HG02973 (cell line): Measurements from ENCODE around the gene SPDL1.

Experiments used
- ATAC-seq: cut with Tn5 transposase; IDR thresholded peaks from one replicate; pipeline ENCODE4 v1.9.1; 2021; ENCODE audit warnings: moderate library complexity; ENCODE audit not compliant: unreplicated experiment

Gene SPDL1

GRCh38 chr5:169627551-169627950, 44.0 kb downstream of the SPDL1 start:
- ATAC-seq: no peak

- no peak for ATAC-seq
These were observed 45.3 kb downstream of the SPDL1 start for GRCh38 chr5:169628892-169629291.

GRCh38 chr5:169629847-169630548, 46.4 kb downstream of the SPDL1 start:
- ATAC-seq: no peak

GRCh38 chr5:169631360-169631759, 47.8 kb downstream of the SPDL1 start:
- ATAC-seq: no peak

GRCh38 chr5:169632946-169633345, 49.4 kb downstream of the SPDL1 start:
- no peak for ATAC-seq

- ATAC-seq: no peak
These were observed 51.0 kb downstream of the SPDL1 start for GRCh38 chr5:169634606-169635005.

- no peak for ATAC-seq
These were observed 52.4 kb downstream of the SPDL1 start for GRCh38 chr5:169635936-169636335.

GRCh38 chr5:169636477-169637084, 53.0 kb downstream of the SPDL1 start:
- ATAC-seq: no peak

GRCh38 chr5:169637085-169637548, 53.5 kb downstream of the SPDL1 start, which contains the start of gene DOCK2:
Gene DOCK2, plus strand, starts transcription at chr5:169637275. Its CDS starts 52 bp downstream, at chr5:169637327.
- ATAC-seq: peak; percentile 90

GRCh38 chr5:169637549-169638121, 54.1 kb downstream of the SPDL1 start:
- ATAC-seq: peak; percentile 62

GRCh38 chr5:169641253-169641652, 57.7 kb downstream of the SPDL1 start:
- no peak for ATAC-seq

- peak; percentile 42 for ATAC-seq
These were observed 63.3 kb downstream of the SPDL1 start for GRCh38 chr5:169646856-169647255.

- peak; percentile 41 for ATAC-seq
These were observed 64.0 kb downstream of the SPDL1 start for GRCh38 chr5:169647566-169647965.

GRCh38 chr5:169648725-169649310, 65.2 kb downstream of the SPDL1 start:
- no peak for ATAC-seq

GRCh38 chr5:169649486-169649885, 65.9 kb downstream of the SPDL1 start:
- ATAC-seq: no peak

GRCh38 chr5:169650701-169651331, 67.2 kb downstream of the SPDL1 start:
- ATAC-seq: peak; percentile 47

- no peak for ATAC-seq
These were observed 68.0 kb downstream of the SPDL1 start for GRCh38 chr5:169651526-169651925.

- no peak for ATAC-seq
These were observed 68.5 kb downstream of the SPDL1 start for GRCh38 chr5:169652057-169652456.

- ATAC-seq: no peak
These were observed 69.5 kb downstream of the SPDL1 start for GRCh38 chr5:169653091-169653490.
